Fibroblast of lung (primary cell): Measurements from ENCODE around the gene LAMA1. TPM values are rescaled to one million over a fixed set of nuclear protein-coding genes. Genes with fewer than 3 reads are reported as not detected.

Experiments used
- DNase-seq, 2 donors: peaks; one replicate each; pipeline versions ENCODE4 v3.0.0 to v3.0.0-alpha.2; 2010; ENCODE audit warnings: low read depth in 2 of 2
- H2AFZ ChIP-seq: 2 replicates; pipeline ENCODE4 v1.5.1; 2012; ENCODE audit warnings: low read length, control low read depth, inconsistent platforms
- H3K27ac ChIP-seq: 2 replicates; pipeline ENCODE4 v1.5.1; 2011; ENCODE audit warnings: low read length, control low read depth; ENCODE audit not compliant: insufficient read depth
- H3K27me3 ChIP-seq: 2 replicates; pipeline ENCODE4 v1.5.1; 2011; ENCODE audit warnings: mild to moderate bottlenecking, low read length; ENCODE audit not compliant: control insufficient read depth, insufficient read depth
- H3K36me3 ChIP-seq: 2 replicates; pipeline ENCODE4 v1.5.1; 2011; ENCODE audit warnings: low read length; ENCODE audit not compliant: control insufficient read depth, insufficient read depth
- H3K4me1 ChIP-seq: 2 replicates; pipeline ENCODE4 v1.5.1; 2011; ENCODE audit warnings: low read length; ENCODE audit not compliant: control insufficient read depth, insufficient read depth; ENCODE audit errors: extremely low read depth
- H3K4me2 ChIP-seq: 2 replicates; pipeline ENCODE4 v1.5.1; 2011; ENCODE audit warnings: low read length, control low read depth; ENCODE audit not compliant: insufficient read depth; ENCODE audit errors: extremely low read depth
- H3K4me3 ChIP-seq, 4 experiments: fragments of 200-600 bp in 1 of 4; sonication (generic) in 1 of 4; replicated peaks in 1 of 4; 2 replicates each; pipeline ENCODE4 v1.5.1; 2011 to 2016; ENCODE audit warnings: low read length in 4 of 4, low read depth in 3 of 4, mild to moderate bottlenecking in 3 of 4, control low read depth in 2 of 4, inconsistent platforms in 1 of 4, mixed read lengths in 1 of 4; ENCODE audit not compliant: insufficient read depth in 1 of 4; ENCODE audit errors: control extremely low read depth in 1 of 4
- H3K79me2 ChIP-seq: 2 replicates; pipeline ENCODE4 v1.5.1; 2012; ENCODE audit warnings: mild to moderate bottlenecking, low read length, inconsistent platforms; ENCODE audit not compliant: control insufficient read depth, insufficient read depth
- H3K9ac ChIP-seq: 2 replicates; pipeline ENCODE4 v1.5.1; 2011; ENCODE audit warnings: mild to moderate bottlenecking, low read length, control low read depth; ENCODE audit not compliant: insufficient read depth
- H3K9me3 ChIP-seq: 2 replicates; pipeline ENCODE4 v1.5.1; 2012; ENCODE audit warnings: low read depth, low read length; ENCODE audit not compliant: control insufficient read depth, insufficient read depth
- H4K20me1 ChIP-seq: 2 replicates; pipeline ENCODE4 v1.5.1; 2011; ENCODE audit warnings: low read length; ENCODE audit not compliant: control insufficient read depth, insufficient read depth; ENCODE audit errors: extremely low read depth
- EZH2 ChIP-seq: IDR thresholded peaks from 2 replicates; pipeline ENCODE4 v1.5.1; 2012; ENCODE audit warnings: low read length, control low read depth, mild to moderate bottlenecking; ENCODE audit errors: missing control alignments
- polyA plus RNA-seq, 2 donors: library from polyadenylated mRNA; depleted of rRNA in 1 of 2; stranded (reverse) in 1 of 2; unstranded in 1 of 2; fragments of >200 nt; gene quantifications; 2 replicates each; pipeline ENCODE4 v1.2.1, GENCODE V29; 2011 to 2012; ENCODE audit warnings: missing spikeins in 1 of 2
- total RNA-seq: library from RNA; depleted of rRNA; stranded (reverse); fragments of >200 nt; gene quantifications from 2 replicates; pipeline ENCODE4 v1.2.1, GENCODE V29; 2014
- TF ChIP-seq, protein P1 (sequence below), 2 donors: IDR thresholded peaks in 1 of 2; conservative IDR thresholded peaks in 1 of 2; 1 replicate in 1 of 2; 2 replicates in 1 of 2; pipeline ENCODE4 v1.5.1; 2011 to 2012; ENCODE audit warnings: low read length in 2 of 2, control low read depth in 1 of 2, inconsistent platforms in 1 of 2, low read depth in 1 of 2, mild to moderate bottlenecking in 1 of 2

The LAMA1 gene
- total and polyA plus RNA-seq, 2 donors (not counting 1 experiment from before 2014, with no cell fraction given), result 1.2 to 5.8 TPM

DNA sequence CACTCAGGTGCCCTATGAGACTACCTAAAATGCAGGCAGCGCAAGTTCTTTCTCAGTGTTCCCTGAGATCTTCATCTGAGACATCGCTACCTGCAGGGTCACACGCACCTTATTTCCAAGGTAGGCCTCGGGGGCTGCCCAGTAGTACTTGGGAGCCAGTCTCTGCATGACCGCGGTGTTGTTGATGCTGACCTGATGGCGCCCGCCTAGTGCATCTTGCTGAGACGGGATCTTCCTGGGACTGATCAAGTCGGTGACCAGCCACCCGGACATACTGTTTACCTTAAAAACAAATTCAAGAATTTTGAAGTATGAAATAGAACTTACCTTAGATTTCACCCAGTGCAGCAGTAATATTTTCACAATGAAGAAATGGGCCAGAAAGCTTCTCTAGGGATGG is 80.1 kb downstream of the LAMA1 start:
- Histone ChIP-seq H3K4me3 (no peak overlapping the region), H3K9ac (no peak overlapping the region), H3K36me3 (no peaks in the 10 kb centered on the region), H4K20me1 (no peaks in the 10 kb centered on the region), H3K79me2 (no peaks in the 10 kb centered on the region), H3K27ac (peak overlapping the region; percentile 77), H3K9me3 (no peaks in the 10 kb centered on the region), H3K4me2 (peak overlapping the region; percentile 79), H2AFZ (no peak overlapping the region), H3K4me1 (peaks cover 4% of the 10 kb centered on the region), H3K27me3 (no peaks in the 10 kb centered on the region)
- no peak for DNase-seq
- TF ChIP-seq EZH2, result no peak
- TF ChIP-seq, protein P1, sequence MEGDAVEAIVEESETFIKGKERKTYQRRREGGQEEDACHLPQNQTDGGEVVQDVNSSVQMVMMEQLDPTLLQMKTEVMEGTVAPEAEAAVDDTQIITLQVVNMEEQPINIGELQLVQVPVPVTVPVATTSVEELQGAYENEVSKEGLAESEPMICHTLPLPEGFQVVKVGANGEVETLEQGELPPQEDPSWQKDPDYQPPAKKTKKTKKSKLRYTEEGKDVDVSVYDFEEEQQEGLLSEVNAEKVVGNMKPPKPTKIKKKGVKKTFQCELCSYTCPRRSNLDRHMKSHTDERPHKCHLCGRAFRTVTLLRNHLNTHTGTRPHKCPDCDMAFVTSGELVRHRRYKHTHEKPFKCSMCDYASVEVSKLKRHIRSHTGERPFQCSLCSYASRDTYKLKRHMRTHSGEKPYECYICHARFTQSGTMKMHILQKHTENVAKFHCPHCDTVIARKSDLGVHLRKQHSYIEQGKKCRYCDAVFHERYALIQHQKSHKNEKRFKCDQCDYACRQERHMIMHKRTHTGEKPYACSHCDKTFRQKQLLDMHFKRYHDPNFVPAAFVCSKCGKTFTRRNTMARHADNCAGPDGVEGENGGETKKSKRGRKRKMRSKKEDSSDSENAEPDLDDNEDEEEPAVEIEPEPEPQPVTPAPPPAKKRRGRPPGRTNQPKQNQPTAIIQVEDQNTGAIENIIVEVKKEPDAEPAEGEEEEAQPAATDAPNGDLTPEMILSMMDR (conservative IDR thresholded peaks at IDR 0.05 in 1 of 2, IDR thresholded peaks at IDR 0.05 in 1 of 2; ENCODE audit: low read depth in 1 of 2, low read length in 2 of 2), result no peak

DNA sequence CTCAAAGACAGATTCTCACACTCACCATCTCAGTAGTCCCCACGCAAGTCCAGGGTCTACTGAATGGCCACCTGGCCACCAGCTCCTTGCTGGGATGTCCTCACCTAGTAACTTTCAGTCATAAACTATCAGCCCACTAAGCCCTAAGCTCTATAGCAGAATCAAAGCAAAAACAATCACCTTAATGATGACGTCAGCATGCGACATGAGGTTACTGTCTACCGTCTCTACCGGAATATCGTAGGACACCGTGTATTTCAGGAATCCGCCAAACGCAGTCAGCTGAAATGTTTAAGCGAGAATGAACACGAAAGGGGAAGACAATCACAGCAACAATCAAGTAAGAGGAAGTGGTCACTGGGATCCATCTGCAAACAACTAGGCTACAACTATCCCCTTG is 81.8 kb downstream of the LAMA1 start:
- no peaks in the 10 kb centered on the region for H3K36me3 ChIP-seq
- H2AFZ ChIP-seq, result no peak overlapping the region
- H3K9ac ChIP-seq, result no peak overlapping the region
- no peak overlapping the region for H3K27ac ChIP-seq
- H3K4me3 ChIP-seq, result no peak overlapping the region
- H3K4me2 ChIP-seq, result no peak overlapping the region
- H3K4me1 ChIP-seq, result peaks cover 4% of the 10 kb centered on the region
- no peaks in the 10 kb centered on the region for H3K27me3 ChIP-seq
- no peaks in the 10 kb centered on the region for H4K20me1 ChIP-seq
- TF ChIP-seq EZH2, result no peak
- TF ChIP-seq, protein P1 (conservative IDR thresholded peaks at IDR 0.05 in 1 of 2, IDR thresholded peaks at IDR 0.05 in 1 of 2; ENCODE audit: low read depth in 1 of 2, low read length in 2 of 2), result no peak
- DNase-seq, result no peak
- no peaks in the 10 kb centered on the region for H3K79me2 ChIP-seq
- no peaks in the 10 kb centered on the region for H3K9me3 ChIP-seq

DNA sequence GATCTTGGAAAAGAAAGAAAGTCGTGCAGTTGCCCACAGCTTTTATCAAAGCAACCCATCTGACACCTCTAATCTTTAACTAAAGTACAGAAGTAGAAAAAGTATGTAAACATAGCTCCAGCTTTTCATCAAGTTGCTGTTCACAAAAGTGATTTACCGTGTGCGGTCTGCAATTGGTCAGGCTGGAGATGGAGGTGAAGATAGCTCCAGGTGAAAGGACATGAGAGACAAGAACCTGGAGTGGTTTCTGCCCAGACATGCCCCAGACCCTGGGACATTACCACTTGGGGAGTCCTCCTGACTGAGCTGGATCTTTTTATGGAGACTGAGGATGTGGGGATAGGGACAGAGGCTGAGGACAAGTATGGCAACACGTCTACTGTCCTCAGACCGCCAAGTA is 82.7 kb downstream of the LAMA1 start:
- Histone ChIP-seq H3K27me3 (no peaks in the 10 kb centered on the region), H3K36me3 (no peaks in the 10 kb centered on the region), H3K4me1 (peaks cover 4% of the 10 kb centered on the region), H4K20me1 (no peaks in the 10 kb centered on the region), H3K9me3 (no peaks in the 10 kb centered on the region), H3K4me2 (no peak overlapping the region), H3K27ac (no peak overlapping the region), H3K9ac (no peak overlapping the region), H2AFZ (no peak overlapping the region), H3K4me3 (no peak overlapping the region), H3K79me2 (no peaks in the 10 kb centered on the region)
- TF ChIP-seq, protein P1 (conservative IDR thresholded peaks at IDR 0.05 in 1 of 2, IDR thresholded peaks at IDR 0.05 in 1 of 2; ENCODE audit: low read depth in 1 of 2, low read length in 2 of 2), result no peak
- TF ChIP-seq EZH2, result no peak
- no peak for DNase-seq
